CD4-positive, alpha-beta T cell (primary cell): ENCODE results near the gene PSMA5. TPM values are rescaled to one million over a fixed set of nuclear protein-coding genes. Genes with fewer than 3 reads are reported as not detected.
A peak's percentile ranks its signal among the peaks of the same experiment; 100 is the strongest.

Experiments
- ATAC-seq: fragments of 200-7000 bp; cut with Tn5 transposase; one replicate; pipeline ENCODE4 v1.10.0; 2022; ENCODE audit warnings: mild to moderate bottlenecking; ENCODE audit not compliant: poor library complexity
- CTCF ChIA-PET: fragments of 350-600 bp; sonication (Branson Sonifier 250); formaldehyde crosslinking; loops from one replicate; lab custom pipeline; 2021; ENCODE audit warnings: antibody characterized with exemption, inconsistent platforms; lab: Charles Lee
- POLR2A ChIA-PET: fragments of 350-600 bp; sonication (Branson Sonifier 250); formaldehyde crosslinking; loops from one replicate; lab custom pipeline; 2021; ENCODE audit warnings: antibody characterized with exemption, inconsistent platforms; lab: Charles Lee
- DNase-seq, 14 experiments: peaks; one replicate each; pipeline ENCODE4 v3.0.0-alpha.2; 2013 to 2020; ENCODE audit warnings: mixed read lengths in 2 of 14
- H3K27ac ChIP-seq, 2 donors: one replicate each; pipeline versions ENCODE4 v1.5.1 to v1.7.0; 2013; ENCODE audit warnings: low read length in 2 of 2, low read depth in 1 of 2, mild to moderate bottlenecking in 1 of 2
- H3K27me3 ChIP-seq, 2 experiments: 1 replicate in 1 of 2; 2 replicates in 1 of 2; pipeline versions ENCODE4 v1.6.1 to v1.7.0; 2013; ENCODE audit warnings: low read length in 2 of 2, control low read depth in 1 of 2, mild to moderate bottlenecking in 1 of 2, moderate library complexity in 1 of 2; ENCODE audit not compliant: insufficient read depth in 2 of 2, control insufficient read depth in 1 of 2
- H3K36me3 ChIP-seq: one replicate; pipeline ENCODE4 v1.6.1; 2013; ENCODE audit warnings: low read length, control low read depth; ENCODE audit not compliant: insufficient read depth
- H3K4me1 ChIP-seq: one replicate; pipeline ENCODE4 v1.6.1; 2013; ENCODE audit warnings: low read length, control low read depth; ENCODE audit not compliant: insufficient read depth
- H3K4me3 ChIP-seq: one replicate; pipeline ENCODE4 v1.5.1; 2013; ENCODE audit warnings: mild to moderate bottlenecking, low read length, moderate library complexity
- H3K9me3 ChIP-seq, 2 experiments: 1 replicate in 1 of 2; 2 replicates in 1 of 2; pipeline versions ENCODE4 v1.6.1 to v1.7.0; 2013; ENCODE audit warnings: low read length in 2 of 2, mild to moderate bottlenecking in 2 of 2, control low read depth in 1 of 2, moderate library complexity in 1 of 2; ENCODE audit not compliant: control insufficient read depth in 1 of 2, insufficient read depth in 1 of 2
- H3K27ac Mint-ChIP-seq: one replicate; pipeline ENCODE4 v1.8.0; 2020; ENCODE audit warnings: mixed read lengths
- H3K27me3 Mint-ChIP-seq: one replicate; pipeline ENCODE4 v1.8.0; 2021; ENCODE audit warnings: mixed read lengths
- H3K36me3 Mint-ChIP-seq: one replicate; pipeline ENCODE4 v1.8.0; 2021; ENCODE audit warnings: low read depth, mixed read lengths
- H3K4me1 Mint-ChIP-seq: one replicate; pipeline ENCODE4 v1.8.0; 2021; ENCODE audit warnings: low read depth, mixed read lengths
- H3K4me3 Mint-ChIP-seq: one replicate; pipeline ENCODE4 v1.8.0; 2020; ENCODE audit warnings: mild to moderate bottlenecking, mixed read lengths
- H3K9me3 Mint-ChIP-seq: one replicate; pipeline ENCODE4 v1.8.0; 2020; ENCODE audit warnings: mixed read lengths
- intact Hi-C, 2 experiments: fragments of 100-400 bp; cut with DNase I in 1 of 2; cut with micrococcal nuclease in 1 of 2; formaldehyde crosslinking; loops; one replicate each; pipeline versions ENCODE4 v1.15.1 to v1.9.0; 2023 to 2025; cut with DNase I, micrococcal nuclease
- total RNA-seq, 174 experiments: library from RNA in 2 of 174; stranded (reverse) in 2 of 174; gene quantifications; one replicate each; pipeline ENCODE4 v1.2.3 and lab custom pipeline; 2021 to 2026
- TF ChIP-seq, protein P1 (sequence below): fragments of 200-600 bp; IDR thresholded peaks from one replicate; pipeline ENCODE4 v1.8.0; 2022; ENCODE audit warnings: antibody characterized with exemption, mild to moderate bottlenecking

The PSMA5 gene
- total RNA-seq, 2 experiments from 2014 or later: 29.8 to 33.8 TPM

DNA sequence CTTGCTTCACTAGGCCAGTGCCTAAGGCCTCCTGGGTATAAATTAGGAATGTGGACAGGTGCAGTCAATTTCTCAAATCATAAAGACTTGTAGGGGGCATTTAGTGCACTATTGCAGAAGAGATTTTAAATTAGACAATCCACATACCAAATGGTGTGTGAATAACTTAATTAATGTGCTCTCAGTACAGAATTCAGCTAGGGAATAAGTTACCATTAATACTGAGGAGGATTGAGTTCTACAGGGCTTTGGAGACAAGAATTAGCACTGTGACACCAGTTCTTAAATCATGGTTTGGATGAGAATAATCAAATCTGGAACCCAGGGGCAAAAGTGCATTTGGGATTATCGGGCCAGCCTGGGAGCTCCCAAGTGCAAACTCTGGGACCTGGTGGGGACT lies 41.8 kb upstream of the PSMA5 start:
- ChIA-PET CTCF (interaction anchor here (0.6 kb wide), 1 partner anchor 223 kb away, joined by 3 read pairs; no protein-coding TSS in a partner anchor), POLR2A (interaction anchor here (0.8 to 1.4 kb wide), 3 partner anchors 16 to 43 kb away, joined by 3 read pairs; partner anchors contain the start of gene ATXN7L2)
- Histone ChIP-seq H3K36me3 (no peaks in the 10 kb centered on the region), H3K4me3 (no peak overlapping the region), H3K27me3 (peaks cover 62 to 86% of the 10 kb centered on the region in 2 experiments), H3K27ac (no peak overlapping the region), H3K4me1 (peaks cover 17% of the 10 kb centered on the region), H3K9me3 (peaks cover 0 to 8% of the 10 kb centered on the region in 2 experiments)
- Mint-ChIP-seq H3K4me1 (peaks cover 15% of the 10 kb centered on the region), H3K27ac (no peak overlapping the region), H3K27me3 (peaks cover 86% of the 10 kb centered on the region), H3K36me3 (no peaks in the 10 kb centered on the region), H3K9me3 (no peaks in the 10 kb centered on the region), H3K4me3 (peak overlapping the region; percentile 40)
- intact Hi-C loops: no loop called here
- no peak for ATAC-seq
- TF ChIP-seq, protein P1, sequence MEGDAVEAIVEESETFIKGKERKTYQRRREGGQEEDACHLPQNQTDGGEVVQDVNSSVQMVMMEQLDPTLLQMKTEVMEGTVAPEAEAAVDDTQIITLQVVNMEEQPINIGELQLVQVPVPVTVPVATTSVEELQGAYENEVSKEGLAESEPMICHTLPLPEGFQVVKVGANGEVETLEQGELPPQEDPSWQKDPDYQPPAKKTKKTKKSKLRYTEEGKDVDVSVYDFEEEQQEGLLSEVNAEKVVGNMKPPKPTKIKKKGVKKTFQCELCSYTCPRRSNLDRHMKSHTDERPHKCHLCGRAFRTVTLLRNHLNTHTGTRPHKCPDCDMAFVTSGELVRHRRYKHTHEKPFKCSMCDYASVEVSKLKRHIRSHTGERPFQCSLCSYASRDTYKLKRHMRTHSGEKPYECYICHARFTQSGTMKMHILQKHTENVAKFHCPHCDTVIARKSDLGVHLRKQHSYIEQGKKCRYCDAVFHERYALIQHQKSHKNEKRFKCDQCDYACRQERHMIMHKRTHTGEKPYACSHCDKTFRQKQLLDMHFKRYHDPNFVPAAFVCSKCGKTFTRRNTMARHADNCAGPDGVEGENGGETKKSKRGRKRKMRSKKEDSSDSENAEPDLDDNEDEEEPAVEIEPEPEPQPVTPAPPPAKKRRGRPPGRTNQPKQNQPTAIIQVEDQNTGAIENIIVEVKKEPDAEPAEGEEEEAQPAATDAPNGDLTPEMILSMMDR: no peak
- DNase-seq: no peak

DNA sequence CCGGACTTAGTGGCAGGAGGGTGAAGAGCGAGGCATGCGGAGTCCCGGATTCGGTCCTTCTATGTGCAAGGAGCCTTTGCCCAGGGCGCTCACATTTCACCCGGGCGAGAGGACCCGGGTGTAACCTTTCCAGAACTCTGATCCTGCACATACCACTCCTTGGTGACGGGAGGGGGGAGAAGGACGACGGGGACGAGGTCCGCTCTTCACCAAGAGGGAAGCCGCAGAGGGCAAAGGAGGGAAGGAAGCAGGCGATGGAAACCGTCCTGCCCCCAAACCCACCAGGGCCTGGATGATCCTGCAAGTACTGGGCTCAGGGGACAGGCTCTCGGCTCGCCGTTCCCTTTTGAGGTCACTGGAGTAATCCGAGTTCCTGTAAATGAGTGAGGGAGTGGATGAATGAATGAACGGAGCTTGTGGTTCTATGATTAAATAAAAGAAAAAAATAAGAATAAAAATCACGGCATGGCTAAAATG lies 41.1 kb upstream of the PSMA5 start:
- H3K27ac Mint-ChIP-seq: no peak overlapping the region
- ChIA-PET POLR2A (interaction anchor here (0.8 kb wide), 1 partner anchor 42 kb away, joined by 3 read pairs; no protein-coding TSS in a partner anchor), CTCF (no interaction called here)
- Histone ChIP-seq H3K36me3 (no peaks in the 10 kb centered on the region), H3K4me1 (peaks cover 17% of the 10 kb centered on the region), H3K9me3 (peaks cover 0 to 8% of the 10 kb centered on the region in 2 experiments), H3K27me3 (peaks cover 57 to 79% of the 10 kb centered on the region in 2 experiments), H3K4me3 (no peak overlapping the region), H3K27ac (no peak overlapping the region)
- H3K9me3 Mint-ChIP-seq: no peaks in the 10 kb centered on the region
- ATAC-seq (no peak), DNase-seq (no peak)
- peaks cover 86% of the 10 kb centered on the region for H3K27me3 Mint-ChIP-seq
- peak overlapping the region; percentile 56 for H3K4me3 Mint-ChIP-seq
- TF ChIP-seq, protein P1: no peak
- peaks cover 15% of the 10 kb centered on the region for H3K4me1 Mint-ChIP-seq
- no peaks in the 10 kb centered on the region for H3K36me3 Mint-ChIP-seq
- intact Hi-C loops: no loop called here

DNA sequence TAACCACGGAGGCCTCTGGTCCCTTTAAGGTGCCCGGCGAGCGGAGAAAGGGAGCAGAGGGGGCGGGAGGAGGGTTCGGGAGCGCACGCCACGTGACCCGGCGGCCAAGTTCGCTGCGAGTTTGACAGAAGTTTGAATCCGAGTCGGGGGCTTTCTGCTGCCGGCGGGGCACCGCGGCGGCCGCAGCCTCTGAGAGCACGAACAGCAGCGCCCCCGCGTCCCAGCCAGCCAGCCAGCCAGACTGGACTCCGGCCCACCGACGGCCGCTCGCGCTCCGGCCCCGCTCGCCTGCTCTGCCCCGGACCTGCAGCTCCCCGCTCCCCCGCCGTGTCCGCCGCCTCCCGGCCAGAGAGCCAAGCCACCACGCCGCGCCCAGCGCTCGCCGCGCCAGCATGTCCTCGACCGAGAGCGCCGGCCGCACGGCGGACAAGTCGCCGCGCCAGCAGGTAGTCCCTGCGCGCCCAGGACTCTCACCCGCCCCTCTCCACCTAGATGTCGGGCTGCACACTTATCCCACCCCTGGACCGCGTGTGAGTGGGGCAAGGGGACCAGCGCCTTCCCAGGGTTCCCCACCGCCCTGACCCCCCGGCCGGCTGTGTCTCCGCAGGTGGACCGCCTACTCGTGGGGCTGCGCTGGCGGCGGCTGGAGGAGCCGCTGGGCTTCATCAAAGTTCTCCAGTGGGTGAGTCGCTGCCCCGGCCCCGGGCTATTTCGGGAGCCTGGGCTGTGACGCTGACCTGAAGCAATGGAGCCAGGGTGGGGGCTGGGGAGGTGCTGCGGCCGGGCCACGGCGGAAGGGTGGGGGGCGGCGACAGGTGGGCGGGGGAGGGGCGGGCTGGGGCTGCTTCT lies 40.4 kb upstream of the PSMA5 start, which contains the start of gene SYPL2:
Gene SYPL2 (plus strand): TSS at position 95 of the 849 bp plus-strand sequence. CDS start 298 bp downstream, at position 393.
- TF ChIP-seq, protein P1: no peak
- Mint-ChIP-seq H3K4me3 (peak within 1 kb of the TSS; percentile 86), H3K27me3 (peaks cover 87% of the 10 kb centered on the region), H3K4me1 (peaks cover 15% of the 10 kb centered on the region), H3K9me3 (no peaks in the 10 kb centered on the region), H3K27ac (no peak within 1 kb of the TSS), H3K36me3 (no peaks in the 10 kb centered on the region)
- Histone ChIP-seq H3K36me3 (no peaks in the 10 kb centered on the region), H3K4me1 (peaks cover 17% of the 10 kb centered on the region), H3K4me3 (peak within 1 kb of the TSS; percentile 45), H3K27ac (no peak within 1 kb of the TSS), H3K9me3 (peaks cover 0 to 8% of the 10 kb centered on the region in 2 experiments), H3K27me3 (peaks cover 58 to 73% of the 10 kb centered on the region in 2 experiments)
- ATAC-seq: peak; percentile 54
- POLR2A ChIA-PET: no interaction called here
- intact Hi-C loops: no loop called here
- peak in 3 of 14 experiments; percentile 19 to 48 (median 42) for DNase-seq
- CTCF ChIA-PET: no interaction called here
